Sigmoid colon (tissue), 3 donors: Measurements from ENCODE around the gene GPC5.

Source experiments
- CTCF ChIP-seq, 4 experiments: fragments of 450-650 bp in 3 of 4; fragments of 200-600 bp in 1 of 4; IDR thresholded peaks; one replicate each; pipeline ENCODE4 v1.5.1; 2016 to 2019; ENCODE audit warnings: antibody characterized with exemption in 4 of 4, mild to moderate bottlenecking in 3 of 4, moderate library complexity in 2 of 4
- POLR2A ChIP-seq, 2 donors: fragments of 450-650 bp; IDR thresholded peaks; one replicate each; pipeline ENCODE4 v1.6.1; 2016; ENCODE audit warnings: antibody characterized with exemption in 2 of 2, mild to moderate bottlenecking in 2 of 2, moderate library complexity in 2 of 2

- TF ChIP-seq POLR2A (IDR thresholded peaks at IDR 0.05) (no peak), CTCF (IDR thresholded peaks at IDR 0.05) (no peak)
Observed at GRCh38 chr13:91845612-91846011, 447.2 kb downstream of the GPC5 start.
